Body of pancreas (tissue), 4 donors: Measurements from ENCODE around the gene KATNAL2. TPM values are rescaled to one million over a fixed set of nuclear protein-coding genes. Genes with fewer than 3 reads are reported as not detected.

Experiments used
- ATAC-seq: fragments of 150-250 bp; one replicate; pipeline ENCODE4 v1.9.1; 2016
- DNase-seq, 4 donors: peaks; one replicate each; pipeline ENCODE4 v3.0.0-alpha.2; 2019
- H3K27ac ChIP-seq, 4 donors: fragments of 200-600 bp; sonication (generic); 1 replicate in 3 of 4; 2 replicates in 1 of 4; pipeline versions ENCODE4 v1.5.1 to v1.6.1; 2016 to 2019; ENCODE audit warnings: mild to moderate bottlenecking in 1 of 4, mixed read lengths in 1 of 4, moderate library complexity in 1 of 4
- H3K27me3 ChIP-seq, 2 donors: fragments of 200-600 bp; sonication (generic); one replicate each; pipeline ENCODE4 v1.6.0; 2016; ENCODE audit warnings: mild to moderate bottlenecking in 1 of 2
- H3K36me3 ChIP-seq, 2 donors: fragments of 200-600 bp; sonication (generic); replicated peaks in 1 of 2; 2 replicates each; pipeline ENCODE4 v1.5.1; 2016; ENCODE audit warnings: low read depth in 2 of 2; ENCODE audit not compliant: insufficient read depth in 1 of 2
- H3K4me1 ChIP-seq: fragments of 200-600 bp; sonication (generic); one replicate; pipeline ENCODE4 v1.6.0; 2016
- H3K4me3 ChIP-seq, 2 donors: fragments of 200-600 bp; sonication (generic); 1 replicate in 1 of 2; 2 replicates in 1 of 2; pipeline ENCODE4 v1.5.1; 2016 to 2019
- H3K9me3 ChIP-seq, 3 donors: fragments of 200-600 bp; sonication (generic); 1 replicate in 2 of 3; 2 replicates in 1 of 3; pipeline ENCODE4 v1.5.1; 2016
- CTCF ChIP-seq, 7 experiments: fragments of 450-650 bp in 4 of 7; fragments of 200-600 bp in 3 of 7; sonication (generic) in 3 of 7; IDR thresholded peaks; one replicate each; pipeline ENCODE4 v1.5.1; 2016 to 2019; ENCODE audit warnings: antibody characterized with exemption in 7 of 7
- POLR2A ChIP-seq, 3 donors: fragments of 450-650 bp; IDR thresholded peaks; one replicate each; pipeline ENCODE4 v1.6.1; 2016; ENCODE audit warnings: antibody characterized with exemption in 3 of 3, mild to moderate bottlenecking in 2 of 3
- WGBS, 2 donors: methylation state at CpG; one replicate each; pipeline ENCODE4 v1.1.5; 2017; 5-methylcytosine and 5-hydroxymethylcytosine counted together
- intact Hi-C: fragments of 100-400 bp; cut with DNase I; formaldehyde crosslinking; loops from one replicate; pipeline ENCODE4 v1.15.1; 2023
- total RNA-seq, 2 donors: library from RNA; depleted of rRNA; stranded (reverse); fragments of >200 nt; gene quantifications; one replicate each; pipeline ENCODE4 v1.1.0, GENCODE V29; 2016

The KATNAL2 gene
- total RNA-seq, 2 donors from 2014 or later, result 1.8 to 12.2 TPM

GRCh38 chr18:47143899-47144485, 226.6 kb downstream of the KATNAL2 start:
- Histone ChIP-seq H3K27ac (no peak overlapping the region), H3K4me1 (peaks cover 25% of the 10 kb centered on the region), H3K36me3 (no peaks in the 10 kb centered on the region), H3K9me3 (no peaks in the 10 kb centered on the region), H3K27me3 (no peaks in the 10 kb centered on the region), H3K4me3 (no peak overlapping the region)
- intact Hi-C loops, result no loop called here
- DNase-seq (no peak), ATAC-seq (no peak)
- no peak for TF ChIP-seq POLR2A (IDR thresholded peaks at IDR 0.05)
- TF ChIP-seq CTCF (IDR thresholded peaks at IDR 0.05), result no peak
- WGBS, 2 donors, result 89 to 90% methylated on average over 4 of the region's 4 CpGs

- Histone ChIP-seq H3K4me1 (peaks cover 30% of the 10 kb centered on the region), H3K4me3 (no peak overlapping the region), H3K27me3 (no peaks in the 10 kb centered on the region), H3K27ac (no peak overlapping the region), H3K9me3 (no peaks in the 10 kb centered on the region), H3K36me3 (no peaks in the 10 kb centered on the region)
- TF ChIP-seq POLR2A (IDR thresholded peaks at IDR 0.05), result no peak
- TF ChIP-seq CTCF (IDR thresholded peaks at IDR 0.05), result no peak
- DNase-seq, result no peak
- 89% methylated on average over 3 of the region's 3 CpGs for WGBS, 2 donors
- ATAC-seq, result no peak
- intact Hi-C loops, result no loop called here
Measured at GRCh38 chr18:47146206-47146605, 228.8 kb downstream of the KATNAL2 start.

GRCh38 chr18:47149457-47150028, 232.1 kb downstream of the KATNAL2 start:
- DNase-seq (no peak), ATAC-seq (no peak)
- intact Hi-C loops, result no loop called here
- Histone ChIP-seq H3K9me3 (no peaks in the 10 kb centered on the region), H3K4me1 (peaks cover 34% of the 10 kb centered on the region), H3K27ac (peak overlapping the region in 3 of 4 donors; percentile 70 to 89 (median 87)), H3K4me3 (peak overlapping the region; percentile 23 to 81), H3K27me3 (no peaks in the 10 kb centered on the region), H3K36me3 (peaks cover 0 to 1% of the 10 kb centered on the region in 2 donors)
- TF ChIP-seq CTCF (IDR thresholded peaks at IDR 0.05) (no peak), POLR2A (IDR thresholded peaks at IDR 0.05) (no peak)
- 14 to 17% methylated on average over 11 to 12 of the region's 12 CpGs for WGBS, 2 donors

- Histone ChIP-seq H3K36me3 (peaks cover 0 to 1% of the 10 kb centered on the region in 2 donors), H3K9me3 (no peaks in the 10 kb centered on the region), H3K4me1 (peaks cover 28% of the 10 kb centered on the region), H3K4me3 (peak within 1 kb of the TSS; percentile 23 to 81), H3K27me3 (no peaks in the 10 kb centered on the region), H3K27ac (peak within 1 kb of the TSS; percentile 70 to 89 (median 86))
- DNase-seq (peak; percentile 78 to 83 (median 78)), ATAC-seq (peak; percentile 91)
- intact Hi-C loops, result no loop called here
- WGBS, 2 donors, result 0 to 1% methylated on average over 26 to 70 of the region's 70 CpGs
- peak; percentile 56 to 94 (median 92) for TF ChIP-seq POLR2A (IDR thresholded peaks at IDR 0.05)
- peak in 2 of 7 experiments; percentile 4 to 12 for TF ChIP-seq CTCF (IDR thresholded peaks at IDR 0.05)
Measured at GRCh38 chr18:47150029-47150823, 232.8 kb downstream of the KATNAL2 start, which contains the start of gene HDHD2. Gene HDHD2, minus strand, starts transcription at chr18:47150500. Its CDS starts 14,061 bp downstream, at chr18:47136439.
